ENCODE data around the gene AURKB. TPM values are rescaled to one million over a fixed set of nuclear protein-coding genes. Genes with fewer than 3 reads are reported as not detected.

Gene AURKB
- total RNA-seq: 89.8 and 108 TPM in 2 replicates

GRCh38 chr17:8209907-8210760 lies at the start of gene AURKB:
Gene AURKB (minus strand): TSS chr17:8210575. CDS start chr17:8210224, 351 bp downstream.

GRCh38 chr17:8248751-8249607 lies 38.6 kb upstream of the AURKB start, which contains the start of gene PFAS:
Gene PFAS (plus strand): TSS chr17:8249289. CDS start chr17:8253938, 4,649 bp downstream.

GRCh38 chr17:8189711-8190477 lies 20.5 kb downstream of the AURKB start, which contains the start of gene BORCS6:
Gene BORCS6 (minus strand): TSS chr17:8190180. CDS start chr17:8190140, 40 bp downstream.

DNA sequence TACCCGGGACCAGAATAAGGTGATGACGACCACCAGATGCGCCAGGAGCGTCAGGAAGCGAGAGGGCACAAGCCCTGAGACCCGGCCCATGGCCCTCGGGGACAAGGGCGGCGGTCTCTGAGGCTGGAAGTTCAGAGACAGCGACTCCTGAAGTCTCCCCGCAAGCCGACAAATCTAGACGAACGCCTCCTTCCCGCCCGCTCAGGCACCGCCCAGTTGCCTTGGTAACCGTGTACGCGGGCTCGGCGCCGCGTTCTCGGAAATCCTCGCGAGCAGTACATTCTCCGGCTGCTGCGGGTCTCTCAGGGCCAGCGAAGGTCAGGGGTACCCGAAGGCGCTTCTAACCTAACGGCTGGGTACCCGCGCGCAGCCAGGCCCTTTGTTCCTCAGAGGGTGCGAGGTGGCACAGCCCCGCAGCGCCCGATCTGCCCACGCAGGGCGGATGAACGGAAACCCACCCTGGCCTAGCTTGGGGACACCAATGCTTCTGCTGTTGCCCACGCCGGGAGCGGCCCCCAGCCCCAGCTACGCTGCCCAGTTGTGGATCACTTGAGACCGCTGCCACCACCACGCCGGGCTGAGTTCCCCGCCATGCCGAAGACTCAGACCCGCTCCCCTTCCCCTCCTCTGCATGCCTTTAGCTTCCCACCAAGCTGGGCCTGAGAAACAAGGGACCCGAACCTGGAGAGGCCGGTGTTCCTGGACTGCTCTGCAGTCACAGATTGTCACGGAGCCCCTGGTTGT lies 34.0 kb downstream of the AURKB start, which contains the start of gene TMEM107:
TMEM107 (minus strand) TSS at position 184 of the 744 bp plus-strand sequence; CDS start at position 90, 94 bp downstream.

GRCh38 chr17:8162233-8162996 lies 48.0 kb downstream of the AURKB start, which contains the start of gene VAMP2:
Gene VAMP2 (minus strand): TSS chr17:8162948. CDS start chr17:8162879, 69 bp downstream.

Other genes starting within 250 kb of the AURKB start
- gene GUCY2D, start 208.0 kb downstream of the AURKB start, total RNA-seq: 0.15 TPM in 1 of 2 replicates, not detected in the other
- gene ALOX15B, start 171.5 kb downstream of the AURKB start, total RNA-seq: under 0.01 TPM in 1 of 2 replicates, not detected in the other
- gene ALOX12B, start 122.9 kb downstream of the AURKB start, total RNA-seq: not detected in 2 replicates
- gene ALOXE3, start 92.1 kb downstream of the AURKB start, total RNA-seq: under 0.01 TPM in 1 of 2 replicates, not detected in the other
- gene HES7, start 86.5 kb downstream of the AURKB start, total RNA-seq: 0.17 and 0.89 TPM in 2 replicates
- gene PER1, start 58.2 kb downstream of the AURKB start, total RNA-seq: 20.7 and 23.0 TPM in 2 replicates
- gene VAMP2, start 47.6 kb downstream of the AURKB start, total RNA-seq: 4.3 and 5.2 TPM in 2 replicates
- 30.6 and 34.5 TPM in 2 replicates for gene TMEM107, start 34.2 kb downstream of the AURKB start, total RNA-seq
- 9.4 and 10.8 TPM in 2 replicates for gene BORCS6, start 20.4 kb downstream of the AURKB start, total RNA-seq
- gene CTC1, start 37.5 kb upstream of the AURKB start, total RNA-seq: 6.1 and 6.2 TPM in 2 replicates
- 42.0 and 42.7 TPM in 2 replicates for gene PFAS, start 38.7 kb upstream of the AURKB start, total RNA-seq
- gene RANGRF, start 78.1 kb upstream of the AURKB start, total RNA-seq: 32.4 and 34.3 TPM in 2 replicates
- 1.2 and 1.5 TPM in 2 replicates for gene SLC25A35, start 84.8 kb upstream of the AURKB start, total RNA-seq
- gene ARHGEF15, start 99.7 kb upstream of the AURKB start, total RNA-seq: not detected in 2 replicates
- not detected in 2 replicates for gene ODF4, start 129.3 kb upstream of the AURKB start, total RNA-seq
- 3,674 and 3,688 TPM in 2 replicates for gene RPL26, start 172.6 kb upstream of the AURKB start, total RNA-seq
- not detected in 2 replicates for gene RNF222, start 187.3 kb upstream of the AURKB start, total RNA-seq
- gene NDEL1, start 225.3 kb upstream of the AURKB start, total RNA-seq: 42.7 and 55.6 TPM in 2 replicates

All from bronchus fibroblast of lung (primary cell).